Activated naive CD4-positive, alpha-beta T cell treated with anti-CD3 and anti-CD28 coated beads for 36 hours (primary cell): Measurements from ENCODE around the gene TEKT3. TPM values are rescaled to one million over a fixed set of nuclear protein-coding genes. Genes with fewer than 3 reads are reported as not detected.

Experiments
- CTCF ChIA-PET: fragments of 350-600 bp; sonication (Branson Sonifier 250); formaldehyde crosslinking; loops from one replicate; lab custom pipeline; 2021; ENCODE audit warnings: antibody characterized with exemption; lab: Charles Lee
- DNase-seq: peaks from one replicate; pipeline ENCODE4 v3.0.0-alpha.2; 2020
- H3K27ac Mint-ChIP-seq: one replicate; pipeline ENCODE4 v1.8.0; 2021; ENCODE audit warnings: mild to moderate bottlenecking, mixed read lengths
- H3K27me3 Mint-ChIP-seq: one replicate; pipeline ENCODE4 v1.8.0; 2021; ENCODE audit warnings: low read depth, mixed read lengths
- H3K36me3 Mint-ChIP-seq: one replicate; pipeline ENCODE4 v1.8.0; 2021; ENCODE audit warnings: low read depth, mixed read lengths
- H3K4me1 Mint-ChIP-seq: one replicate; pipeline ENCODE4 v1.8.0; 2021; ENCODE audit warnings: low read depth, mixed read lengths
- H3K4me3 Mint-ChIP-seq: one replicate; pipeline ENCODE4 v1.8.0; 2021; ENCODE audit warnings: mild to moderate bottlenecking, moderate library complexity, mixed read lengths
- H3K9me3 Mint-ChIP-seq: one replicate; pipeline ENCODE4 v1.8.0; 2021; ENCODE audit warnings: mixed read lengths
- intact Hi-C: fragments of 100-400 bp; cut with micrococcal nuclease; formaldehyde crosslinking; loops from one replicate; pipeline ENCODE4 v1.15.1; 2023
- total RNA-seq, 2 experiments: library from RNA; stranded (reverse); gene quantifications; one replicate each; pipeline ENCODE4 v1.2.3, GENCODE V29; 2021

TEKT3 gene
- total RNA-seq, 2 experiments from 2014 or later = not detected

DNA sequence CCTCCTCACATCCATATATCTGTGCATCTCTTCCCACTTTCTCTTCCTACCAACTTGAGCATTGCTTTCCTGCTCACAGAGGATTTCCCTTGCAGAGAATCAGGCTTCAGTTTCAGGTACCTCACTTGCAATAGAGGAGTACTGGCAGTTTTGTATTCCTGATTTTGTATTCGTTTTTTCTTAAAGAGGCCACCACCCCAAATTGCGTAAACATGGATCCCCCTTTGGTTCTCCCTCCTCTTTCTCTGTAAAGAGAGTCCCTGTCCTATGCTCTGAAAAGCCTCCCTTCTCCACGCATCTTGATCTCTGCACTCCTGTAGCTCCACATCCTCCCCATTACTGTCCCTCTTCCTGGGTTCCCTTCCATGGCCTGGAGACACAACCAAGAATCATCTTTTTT is 32.2 kb downstream of the TEKT3 start:
- H3K4me3 Mint-ChIP-seq = no peak overlapping the region
- H3K4me1 Mint-ChIP-seq = no peaks in the 10 kb centered on the region
- H3K9me3 Mint-ChIP-seq = no peaks in the 10 kb centered on the region
- peaks cover 3% of the 10 kb centered on the region for H3K27me3 Mint-ChIP-seq
- CTCF ChIA-PET = no interaction called here
- intact Hi-C loops = no loop called here
- no peak overlapping the region for H3K27ac Mint-ChIP-seq
- no peaks in the 10 kb centered on the region for H3K36me3 Mint-ChIP-seq
- no peak for DNase-seq

DNA sequence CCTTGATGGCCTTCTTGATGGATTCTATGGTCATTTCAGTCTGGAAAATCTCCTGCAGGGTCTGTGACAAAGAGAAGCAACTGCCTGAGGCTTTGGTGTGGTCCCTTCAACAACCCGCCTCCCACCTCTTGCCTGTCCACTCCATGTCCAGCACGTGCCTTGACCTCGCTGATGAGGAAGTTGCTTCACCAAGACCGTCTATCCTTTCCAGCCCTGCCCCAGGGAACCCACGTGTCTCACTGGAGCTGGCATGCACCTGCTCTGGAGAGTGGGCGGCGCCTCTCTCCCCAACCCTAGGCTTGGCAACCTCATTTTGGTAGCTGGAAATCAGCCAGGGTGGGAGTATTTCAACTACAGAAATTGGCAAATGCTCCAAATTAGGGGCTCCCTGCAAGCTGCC is 32.6 kb downstream of the TEKT3 start:
- no peak overlapping the region for H3K4me3 Mint-ChIP-seq
- no peaks in the 10 kb centered on the region for H3K4me1 Mint-ChIP-seq
- no peak overlapping the region for H3K27ac Mint-ChIP-seq
- no peaks in the 10 kb centered on the region for H3K27me3 Mint-ChIP-seq
- intact Hi-C loops = no loop called here
- no peak for DNase-seq
- H3K9me3 Mint-ChIP-seq = no peaks in the 10 kb centered on the region
- CTCF ChIA-PET = no interaction called here
- no peaks in the 10 kb centered on the region for H3K36me3 Mint-ChIP-seq

DNA sequence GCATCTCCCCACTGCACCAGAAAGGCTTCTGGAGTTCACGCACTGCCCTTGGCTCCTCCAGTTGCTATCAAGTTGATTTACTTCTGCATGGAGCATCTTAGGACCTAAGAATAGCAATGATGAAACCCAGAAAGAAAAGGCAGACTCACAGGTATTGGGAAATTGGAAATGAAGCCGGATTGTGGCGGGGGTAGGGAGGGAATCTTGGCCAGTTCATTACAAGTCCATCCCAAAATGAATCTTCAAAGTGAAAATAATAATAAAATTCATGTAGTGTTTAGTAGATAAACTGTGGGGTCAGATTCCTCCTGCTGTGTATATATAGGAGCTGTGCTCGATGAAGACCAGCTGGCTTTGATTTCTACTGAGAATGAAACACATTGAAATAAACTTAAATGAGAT is 33.7 kb downstream of the TEKT3 start:
- H3K4me1 Mint-ChIP-seq = no peaks in the 10 kb centered on the region
- no peaks in the 10 kb centered on the region for H3K9me3 Mint-ChIP-seq
- CTCF ChIA-PET = no interaction called here
- H3K27me3 Mint-ChIP-seq = peaks cover 2% of the 10 kb centered on the region
- no peaks in the 10 kb centered on the region for H3K36me3 Mint-ChIP-seq
- H3K27ac Mint-ChIP-seq = no peak overlapping the region
- intact Hi-C loops = no loop called here
- H3K4me3 Mint-ChIP-seq = no peak overlapping the region
- DNase-seq = no peak

DNA sequence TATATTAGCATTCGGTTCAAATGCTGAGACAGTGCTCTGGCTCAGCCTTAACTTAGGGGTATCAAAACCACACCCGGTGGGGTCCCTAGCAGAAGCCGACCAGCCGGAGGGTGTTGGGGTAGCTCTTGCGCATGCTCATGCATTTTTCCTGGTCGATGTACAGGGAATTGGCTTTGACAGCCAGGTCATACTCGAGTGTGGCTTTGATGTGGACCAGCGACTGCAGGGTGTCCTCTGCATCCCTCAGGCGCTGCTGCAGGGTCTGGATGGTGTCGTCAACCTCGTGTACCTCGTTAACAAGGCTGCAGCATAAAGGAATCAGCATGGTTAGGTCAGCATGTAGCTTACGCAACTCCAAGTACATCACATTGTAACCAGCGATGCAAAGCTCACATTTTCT is 37.5 kb downstream of the TEKT3 start:
- Mint-ChIP-seq H3K36me3 (no peaks in the 10 kb centered on the region), H3K9me3 (no peaks in the 10 kb centered on the region), H3K27ac (no peak overlapping the region), H3K4me1 (no peaks in the 10 kb centered on the region), H3K27me3 (peaks cover 5% of the 10 kb centered on the region), H3K4me3 (no peak overlapping the region)
- CTCF ChIA-PET = no interaction called here
- intact Hi-C loops = no loop called here
- DNase-seq = no peak

DNA sequence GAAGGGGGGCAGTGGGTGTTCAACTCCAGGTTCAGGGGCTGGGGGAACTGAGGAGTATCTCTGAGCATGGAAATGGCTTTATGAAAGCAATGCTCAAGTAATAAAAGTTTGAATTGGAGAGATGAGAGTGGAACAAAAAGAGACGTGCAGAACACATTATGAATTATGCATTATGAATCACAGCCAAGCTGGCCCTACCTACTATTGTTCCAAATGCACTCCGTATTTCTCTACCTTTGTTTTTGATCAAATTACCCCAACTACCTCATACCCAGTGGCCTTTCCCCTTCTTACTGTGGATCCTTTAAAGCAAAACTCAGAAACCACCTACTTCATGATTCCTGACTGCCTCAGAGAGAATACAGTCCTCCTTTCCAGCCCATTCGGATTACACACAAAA is 38.1 kb downstream of the TEKT3 start:
- intact Hi-C loops = no loop called here
- no peak for DNase-seq
- H3K9me3 Mint-ChIP-seq = no peaks in the 10 kb centered on the region
- CTCF ChIA-PET = no interaction called here
- no peak overlapping the region for H3K27ac Mint-ChIP-seq
- H3K36me3 Mint-ChIP-seq = no peaks in the 10 kb centered on the region
- peaks cover 5% of the 10 kb centered on the region for H3K27me3 Mint-ChIP-seq
- no peak overlapping the region for H3K4me3 Mint-ChIP-seq
- no peaks in the 10 kb centered on the region for H3K4me1 Mint-ChIP-seq

DNA sequence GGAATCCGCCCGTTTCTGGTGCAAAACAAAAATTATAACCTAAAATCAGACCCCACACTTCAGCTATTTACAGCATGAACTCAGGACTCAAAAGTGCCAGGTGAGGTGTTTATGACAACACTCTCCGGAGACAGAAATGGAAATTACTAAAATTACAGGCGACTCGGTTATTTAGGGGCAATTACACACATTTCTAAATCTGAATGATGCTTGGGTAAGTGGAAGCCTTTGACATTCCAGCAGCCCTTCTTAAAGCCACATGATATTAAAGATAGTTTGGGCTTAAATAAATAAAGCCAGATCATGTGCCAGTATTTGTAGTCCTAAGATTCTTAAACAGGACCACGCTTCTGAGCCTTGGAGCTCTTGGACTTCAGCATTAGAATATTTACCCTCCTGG is 39.6 kb downstream of the TEKT3 start:
- Mint-ChIP-seq H3K36me3 (no peaks in the 10 kb centered on the region), H3K27ac (no peak overlapping the region), H3K4me1 (no peaks in the 10 kb centered on the region), H3K27me3 (peaks cover 5% of the 10 kb centered on the region), H3K9me3 (no peaks in the 10 kb centered on the region), H3K4me3 (no peak overlapping the region)
- intact Hi-C loops = no loop called here
- CTCF ChIA-PET = no interaction called here
- DNase-seq = no peak

DNA sequence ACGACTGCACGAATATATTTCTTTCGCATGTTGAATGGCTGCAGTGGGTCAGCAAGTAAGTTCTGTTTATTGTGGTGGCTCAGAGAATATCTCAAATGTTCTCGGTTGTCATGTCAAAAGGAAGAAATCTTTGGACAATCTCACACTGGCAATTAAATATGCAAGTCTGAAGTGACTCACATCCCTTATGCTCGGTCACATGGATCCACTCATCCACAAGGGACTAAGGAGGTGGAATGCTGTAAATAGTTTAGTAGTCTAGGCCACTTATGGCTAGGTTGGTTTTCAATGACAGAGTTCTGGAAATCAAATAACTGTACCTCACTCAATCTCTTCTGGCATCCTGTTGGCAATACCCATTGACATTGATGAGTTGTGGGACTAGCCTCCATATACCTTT is 43.2 kb downstream of the TEKT3 start:
- CTCF ChIA-PET = interaction anchor here (0.5 kb wide), 1 partner anchor 88 kb away, joined by 4 read pairs; no protein-coding TSS in a partner anchor
- H3K27me3 Mint-ChIP-seq = peaks cover 3% of the 10 kb centered on the region

DNA sequence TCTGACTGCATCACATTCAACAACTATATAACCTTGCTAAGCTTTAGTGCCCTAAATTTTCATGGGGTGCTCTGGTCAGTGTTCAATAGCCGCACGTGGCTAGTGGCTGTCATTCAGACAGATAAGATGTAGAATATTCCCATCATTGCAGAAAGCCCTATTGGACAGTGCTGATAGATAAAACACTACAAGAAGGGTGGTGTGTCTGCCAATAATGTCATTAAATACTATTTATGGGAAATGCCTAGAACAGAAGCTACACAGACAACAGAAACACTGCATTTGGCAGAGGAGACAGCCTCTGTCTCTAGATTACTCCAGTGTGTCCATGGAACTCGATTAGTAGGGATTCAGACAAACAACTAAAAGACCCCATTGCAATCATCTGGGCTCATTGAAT is 47.8 kb downstream of the TEKT3 start:
- Mint-ChIP-seq H3K4me1 (no peaks in the 10 kb centered on the region), H3K4me3 (no peak overlapping the region), H3K27ac (no peak overlapping the region), H3K27me3 (peaks cover 8% of the 10 kb centered on the region), H3K36me3 (no peaks in the 10 kb centered on the region), H3K9me3 (no peaks in the 10 kb centered on the region)
- CTCF ChIA-PET = interaction anchor here (0.6 kb wide), 1 partner anchor 31 kb away, joined by 3 read pairs; no protein-coding TSS in a partner anchor
- DNase-seq = no peak
- intact Hi-C loops = no loop called here

More for the DNA sequence above, 43.2 kb downstream of the TEKT3 start:
- Mint-ChIP-seq H3K27ac (no peak overlapping the region), H3K9me3 (no peaks in the 10 kb centered on the region), H3K4me1 (no peaks in the 10 kb centered on the region), H3K36me3 (no peaks in the 10 kb centered on the region), H3K4me3 (no peak overlapping the region)
- DNase-seq = no peak
- intact Hi-C loops = no loop called here

DNA sequence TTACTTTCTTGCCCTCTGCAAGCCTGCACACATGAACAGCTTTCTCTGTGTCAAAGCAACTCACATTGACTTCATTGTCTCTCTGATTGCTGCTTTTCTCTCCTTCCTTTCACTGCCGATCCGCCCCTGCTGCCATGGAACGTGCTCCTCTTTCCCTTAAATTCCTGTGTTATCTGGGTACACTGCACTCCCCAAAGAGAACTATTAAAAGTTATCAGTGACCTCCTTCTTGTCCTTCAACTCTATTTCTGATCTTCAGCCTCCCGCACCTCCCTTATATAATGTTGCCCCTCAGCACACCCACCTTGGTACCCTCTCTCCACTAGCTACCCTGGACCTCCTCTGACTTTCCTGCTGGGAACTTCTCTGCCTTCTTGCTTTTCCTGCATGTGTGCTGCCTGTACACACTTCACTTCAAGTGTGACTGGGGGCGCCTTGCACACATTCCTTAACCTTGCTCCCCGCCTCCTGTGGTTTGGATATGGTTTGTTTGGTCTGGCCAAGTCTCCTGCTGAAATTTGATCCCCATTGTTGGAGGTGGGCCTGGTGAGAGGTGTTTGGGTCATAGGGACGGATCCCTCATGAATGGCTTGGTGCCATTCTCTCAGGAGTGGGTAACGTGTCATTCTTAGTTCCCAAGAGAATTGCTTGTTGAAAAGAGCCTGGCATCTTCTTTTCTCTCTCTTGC is 49.6 kb downstream of the TEKT3 start:
- no peak for DNase-seq
- Mint-ChIP-seq H3K27ac (no peak overlapping the region), H3K36me3 (no peaks in the 10 kb centered on the region), H3K27me3 (peaks cover 21% of the 10 kb centered on the region), H3K4me1 (no peaks in the 10 kb centered on the region), H3K4me3 (no peak overlapping the region), H3K9me3 (no peaks in the 10 kb centered on the region)
- CTCF ChIA-PET = no interaction called here
- intact Hi-C loops = no loop called here

DNA sequence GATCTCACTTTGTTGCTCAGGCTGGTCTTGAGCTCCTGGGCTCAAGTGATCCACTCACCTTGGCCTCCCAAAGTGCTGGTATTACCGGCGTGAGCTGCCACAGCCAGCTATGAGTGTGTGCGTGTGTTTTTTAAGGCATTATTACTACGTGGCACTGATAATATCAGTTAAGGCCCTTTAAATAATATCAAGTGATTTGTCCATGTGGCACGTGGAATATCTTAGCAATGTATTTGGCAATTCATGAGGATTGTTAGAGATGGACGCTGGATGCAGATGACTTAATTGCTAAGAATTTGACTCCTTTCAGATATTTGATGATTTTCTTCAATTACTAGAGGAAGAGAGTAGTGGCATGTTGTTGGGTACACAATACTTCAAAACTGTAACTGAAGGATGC is 50.8 kb downstream of the TEKT3 start:
- DNase-seq = no peak
- H3K27me3 Mint-ChIP-seq = peaks cover 22% of the 10 kb centered on the region
- H3K4me1 Mint-ChIP-seq = no peaks in the 10 kb centered on the region
- intact Hi-C loops = no loop called here
- CTCF ChIA-PET = no interaction called here
- H3K4me3 Mint-ChIP-seq = no peak overlapping the region
- H3K27ac Mint-ChIP-seq = no peak overlapping the region
- no peaks in the 10 kb centered on the region for H3K9me3 Mint-ChIP-seq
- H3K36me3 Mint-ChIP-seq = no peaks in the 10 kb centered on the region

DNA sequence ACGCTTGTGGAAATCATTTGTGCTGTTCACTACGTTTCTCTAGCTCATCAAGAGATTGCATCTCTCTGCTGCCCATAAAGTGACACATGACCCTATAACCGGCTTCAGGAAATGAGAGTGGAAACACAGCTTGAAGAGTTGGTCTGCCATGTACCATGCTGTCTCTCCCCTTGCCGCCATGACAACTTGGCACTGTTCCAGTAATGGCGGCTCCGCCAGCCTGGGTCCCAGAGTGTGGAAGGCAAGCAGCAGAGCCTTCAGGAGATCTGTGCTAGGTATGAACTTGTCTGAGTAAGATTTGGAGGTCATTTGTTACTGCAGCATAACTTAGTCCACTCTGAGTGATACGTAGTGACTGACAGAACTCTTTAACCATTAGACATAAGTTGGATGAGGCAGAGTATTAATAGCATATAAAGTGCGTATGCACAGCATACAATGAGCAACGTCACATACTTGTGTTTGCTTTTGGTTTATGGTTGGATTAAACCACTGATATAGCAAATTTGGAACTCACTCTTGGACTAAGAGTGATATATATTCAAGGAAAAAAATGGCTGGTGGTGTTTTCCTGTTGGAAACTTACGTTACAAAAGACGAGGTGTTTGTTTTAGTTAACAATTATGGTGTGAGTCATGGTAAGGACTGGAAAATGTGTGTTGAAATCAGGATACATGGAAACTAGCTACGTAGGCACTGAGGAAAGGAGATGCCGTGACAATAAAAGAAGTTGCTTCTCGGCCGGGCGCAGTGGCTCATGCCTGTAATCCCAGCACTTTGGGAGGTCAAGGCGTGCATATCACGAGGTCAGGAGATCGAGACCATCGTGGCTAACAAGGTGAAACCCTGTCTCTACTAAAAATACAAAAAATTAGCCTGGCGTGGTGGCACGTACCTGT is 51.9 kb downstream of the TEKT3 start:
- H3K27me3 Mint-ChIP-seq = peaks cover 24% of the 10 kb centered on the region

DNA sequence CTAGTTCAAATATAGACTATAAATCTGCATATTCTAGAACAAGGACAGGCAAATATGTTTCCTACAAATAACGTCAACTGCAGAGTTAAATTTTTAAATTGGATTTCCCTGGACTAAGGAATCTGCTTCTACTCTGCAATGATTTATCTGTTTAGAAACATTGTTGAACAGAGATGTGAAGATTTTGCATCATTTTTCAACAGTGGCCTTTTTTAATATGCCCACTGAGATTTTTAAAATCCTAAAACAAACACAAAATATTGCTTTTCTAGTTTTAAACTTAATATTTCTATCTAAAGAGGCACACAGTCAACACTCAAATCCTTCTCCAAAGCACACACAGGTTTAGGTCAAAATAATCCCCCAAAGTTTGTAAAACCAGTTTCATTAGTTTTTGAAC is 52.5 kb downstream of the TEKT3 start:
- CTCF ChIA-PET = no interaction called here
- DNase-seq = no peak
- Mint-ChIP-seq H3K36me3 (no peaks in the 10 kb centered on the region), H3K27ac (no peak overlapping the region), H3K4me3 (no peak overlapping the region), H3K9me3 (no peaks in the 10 kb centered on the region), H3K4me1 (no peaks in the 10 kb centered on the region), H3K27me3 (peaks cover 26% of the 10 kb centered on the region)
- intact Hi-C loops = no loop called here

More for the DNA sequence above, 51.9 kb downstream of the TEKT3 start:
- Mint-ChIP-seq H3K36me3 (no peaks in the 10 kb centered on the region), H3K4me3 (no peak overlapping the region), H3K4me1 (no peaks in the 10 kb centered on the region), H3K27ac (no peak overlapping the region), H3K9me3 (no peaks in the 10 kb centered on the region)
- intact Hi-C loops = no loop called here
- DNase-seq = no peak
- CTCF ChIA-PET = no interaction called here
